Gastrocnemius medialis (tissue), 4 donors: ENCODE results near the gene LTK.

Source experiments
- POLR2A ChIP-seq, 2 donors: fragments of 450-650 bp; IDR thresholded peaks; one replicate each; pipeline ENCODE4 v1.6.1; 2017; ENCODE audit warnings: antibody characterized with exemption in 2 of 2, mild to moderate bottlenecking in 2 of 2, moderate library complexity in 2 of 2
- TF ChIP-seq, protein P1 (sequence below), 5 experiments: fragments of 450-650 bp in 3 of 5; fragments of 200-600 bp in 2 of 5; sonication (generic) in 2 of 5; IDR thresholded peaks in 4 of 5; conservative IDR thresholded peaks in 1 of 5; 1 replicate in 4 of 5; 2 replicates in 1 of 5; pipeline ENCODE4 v1.5.1; 2016 to 2019; ENCODE audit warnings: antibody characterized with exemption in 5 of 5, mild to moderate bottlenecking in 3 of 5, moderate library complexity in 3 of 5

DNA sequence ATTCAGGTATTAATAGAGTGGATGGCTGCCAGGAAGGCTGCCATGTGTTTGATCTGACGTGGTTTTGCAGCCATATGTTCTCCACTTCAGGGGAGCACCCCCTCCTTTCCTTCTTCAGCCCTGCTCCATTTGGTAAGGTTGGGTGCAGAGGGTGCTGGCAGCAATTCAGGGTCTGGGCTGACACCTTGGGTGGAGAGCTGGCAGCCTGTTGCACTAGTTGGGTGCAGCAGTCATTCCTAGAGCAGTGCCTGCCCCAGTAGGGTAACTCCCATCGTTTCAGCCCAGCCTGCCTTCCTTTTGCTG, 46.9 kb upstream of the LTK start:
- TF ChIP-seq, protein P1, sequence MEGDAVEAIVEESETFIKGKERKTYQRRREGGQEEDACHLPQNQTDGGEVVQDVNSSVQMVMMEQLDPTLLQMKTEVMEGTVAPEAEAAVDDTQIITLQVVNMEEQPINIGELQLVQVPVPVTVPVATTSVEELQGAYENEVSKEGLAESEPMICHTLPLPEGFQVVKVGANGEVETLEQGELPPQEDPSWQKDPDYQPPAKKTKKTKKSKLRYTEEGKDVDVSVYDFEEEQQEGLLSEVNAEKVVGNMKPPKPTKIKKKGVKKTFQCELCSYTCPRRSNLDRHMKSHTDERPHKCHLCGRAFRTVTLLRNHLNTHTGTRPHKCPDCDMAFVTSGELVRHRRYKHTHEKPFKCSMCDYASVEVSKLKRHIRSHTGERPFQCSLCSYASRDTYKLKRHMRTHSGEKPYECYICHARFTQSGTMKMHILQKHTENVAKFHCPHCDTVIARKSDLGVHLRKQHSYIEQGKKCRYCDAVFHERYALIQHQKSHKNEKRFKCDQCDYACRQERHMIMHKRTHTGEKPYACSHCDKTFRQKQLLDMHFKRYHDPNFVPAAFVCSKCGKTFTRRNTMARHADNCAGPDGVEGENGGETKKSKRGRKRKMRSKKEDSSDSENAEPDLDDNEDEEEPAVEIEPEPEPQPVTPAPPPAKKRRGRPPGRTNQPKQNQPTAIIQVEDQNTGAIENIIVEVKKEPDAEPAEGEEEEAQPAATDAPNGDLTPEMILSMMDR (IDR thresholded peaks at IDR 0.05 in 4 of 5, conservative IDR thresholded peaks at IDR 0.05 in 1 of 5): no peak
- TF ChIP-seq POLR2A (IDR thresholded peaks at IDR 0.05): no peak
